ENCODE measurements around the gene PRRG4. TPM values are rescaled to one million over a fixed set of nuclear protein-coding genes. Genes with fewer than 3 reads are reported as not detected.
"Not testable (repeated sequence)": the region's sequence is repeated elsewhere in the genome, so short reads cannot be mapped to it uniquely, and the experiment has no call there.

Gene PRRG4
- total and polyA plus RNA-seq, 2 experiments from 2014 or later: 1.6 to 1.9 TPM

- no peak overlapping the region for H3K4me3 Mint-ChIP-seq
- ATAC-seq: no peak
- Histone ChIP-seq H3K4me2 (no peak overlapping the region), H3K27me3 (ENCODE audit: insufficient read depth) (no peaks in the 10 kb centered on the region), H3K79me2 (replicated peaks; ENCODE audit: insufficient read depth) (no peaks in the 10 kb centered on the region), H3F3A (replicated peaks; ENCODE audit: low read depth) (no peaks in the 10 kb centered on the region), H2AFZ (peak overlapping the region; percentile 69; the same call in 1 of the 2 replicates), H3K9me2 (ENCODE audit: insufficient read depth) (no peaks in the 10 kb centered on the region; the same call in 1 of the 2 replicates), H3K4me1 (ENCODE audit: insufficient read depth) (no peaks in the 10 kb centered on the region), H4K20me1 (replicated peaks; ENCODE audit: insufficient read depth) (no peaks in the 10 kb centered on the region), H3K36me3 (ENCODE audit: insufficient read depth) (no peaks in the 10 kb centered on the region), H3K27ac (ENCODE audit: low read depth) (no peak overlapping the region), H3K4me3 (no peak overlapping the region)
- H3K27ac Mint-ChIP-seq: no peak overlapping the region
- no peak for DNase-seq (ENCODE audit: low spot score)
- no peaks in the 10 kb centered on the region for H3K4me1 Mint-ChIP-seq
- TF ChIP-seq ZNF331 (CRISPR knock-in tag; IDR thresholded peaks at IDR 0.05; ENCODE audit: low read depth): no peak
- H3K27me3 Mint-ChIP-seq (ENCODE audit: insufficient read depth, low read depth, poor library complexity): no peaks in the 10 kb centered on the region
- H3K36me3 Mint-ChIP-seq (ENCODE audit: low read depth): no peaks in the 10 kb centered on the region
- no peaks in the 10 kb centered on the region for H3K9me3 Mint-ChIP-seq
Observed at GRCh38 chr11:32861850-32862577, 32.3 kb downstream of the PRRG4 start.

GRCh38 chr11:32864555-32864954 is 34.8 kb downstream of the PRRG4 start:
- no peak overlapping the region for H3K27ac ChIP-seq (ENCODE audit: low read depth)
- H2AFZ ChIP-seq: no peak overlapping the region
- TF ChIP-seq STAT1 (IDR thresholded peaks at IDR 0.05; ENCODE audit: unreplicated experiment): no peak
- TF ChIP-seq ETS1 (IDR thresholded peaks at IDR 0.05): no peak
- TF ChIP-seq ZNF114 (CRISPR knock-in tag; IDR thresholded peaks at IDR 0.05): no peak
- no peak for TF ChIP-seq EZH2phosphoT487 (IDR thresholded peaks at IDR 0.05; ENCODE audit: unreplicated experiment)
- no peak for TF ChIP-seq NANOG (IDR thresholded peaks at IDR 0.05; ENCODE audit: borderline replicate concordance)
- TF ChIP-seq CTCF (conservative IDR thresholded peaks at IDR 0.05; ENCODE audit: low read depth in 2 of 2): no peak
- H4K20me1 ChIP-seq (replicated peaks; ENCODE audit: insufficient read depth): no peaks in the 10 kb centered on the region
- no peaks in the 10 kb centered on the region; the same call in 1 of the 2 replicates for H3K9me2 ChIP-seq (ENCODE audit: insufficient read depth)
- DNase-seq (ENCODE audit: low spot score): no peak
- H3K79me2 ChIP-seq (replicated peaks; ENCODE audit: insufficient read depth): no peaks in the 10 kb centered on the region
- peaks cover 3% of the 10 kb centered on the region; the same call in 1 of the 3 replicates for H3K36me3 Mint-ChIP-seq (ENCODE audit: low read depth)
- H3K4me1 ChIP-seq (ENCODE audit: insufficient read depth): no peaks in the 10 kb centered on the region
- H3K9me3 Mint-ChIP-seq: peaks cover 12% of the 10 kb centered on the region
- H3K27me3 ChIP-seq (ENCODE audit: insufficient read depth): no peaks in the 10 kb centered on the region
- H3K27ac Mint-ChIP-seq: no peak overlapping the region
- no peaks in the 10 kb centered on the region for H3K27me3 Mint-ChIP-seq (ENCODE audit: insufficient read depth, low read depth, poor library complexity)
- no peak overlapping the region for H3K4me3 ChIP-seq
- H3F3A ChIP-seq (replicated peaks; ENCODE audit: low read depth): no peaks in the 10 kb centered on the region
- no peaks in the 10 kb centered on the region for H3K36me3 ChIP-seq (ENCODE audit: insufficient read depth)
- ATAC-seq: no peak
- no peak overlapping the region for H3K4me3 Mint-ChIP-seq
- H3K4me1 Mint-ChIP-seq: no peaks in the 10 kb centered on the region
- H3K4me2 ChIP-seq: no peak overlapping the region

GRCh38 chr11:32868752-32869151 is 39.0 kb downstream of the PRRG4 start:
- not testable (repeated sequence) for H3K4me3 ChIP-seq; DNase-seq (ENCODE audit: low spot score); H2AFZ ChIP-seq; H3K36me3 ChIP-seq (ENCODE audit: insufficient read depth); H3K79me2 ChIP-seq (replicated peaks; ENCODE audit: insufficient read depth); H3K9me2 ChIP-seq (ENCODE audit: insufficient read depth); H4K20me1 ChIP-seq (replicated peaks; ENCODE audit: insufficient read depth); H3K4me1 ChIP-seq (ENCODE audit: insufficient read depth); H3K4me2 ChIP-seq; H3K4me3 Mint-ChIP-seq; H3K27ac Mint-ChIP-seq; H3K4me1 Mint-ChIP-seq; H3F3A ChIP-seq (replicated peaks; ENCODE audit: low read depth); H3K27ac ChIP-seq (ENCODE audit: low read depth); H3K36me3 Mint-ChIP-seq (ENCODE audit: low read depth); H3K27me3 Mint-ChIP-seq (ENCODE audit: insufficient read depth, low read depth, poor library complexity); ATAC-seq; H3K27me3 ChIP-seq (ENCODE audit: insufficient read depth)
- peaks cover 18% of the 10 kb centered on the region for H3K9me3 Mint-ChIP-seq
